ENCODE measurements around the gene LRBA. TPM values are rescaled to one million over a fixed set of nuclear protein-coding genes. Genes with fewer than 3 reads are reported as not detected.

LRBA gene
- total RNA-seq, 1 experiment from 2014 or later, result 55.3 TPM

DNA sequence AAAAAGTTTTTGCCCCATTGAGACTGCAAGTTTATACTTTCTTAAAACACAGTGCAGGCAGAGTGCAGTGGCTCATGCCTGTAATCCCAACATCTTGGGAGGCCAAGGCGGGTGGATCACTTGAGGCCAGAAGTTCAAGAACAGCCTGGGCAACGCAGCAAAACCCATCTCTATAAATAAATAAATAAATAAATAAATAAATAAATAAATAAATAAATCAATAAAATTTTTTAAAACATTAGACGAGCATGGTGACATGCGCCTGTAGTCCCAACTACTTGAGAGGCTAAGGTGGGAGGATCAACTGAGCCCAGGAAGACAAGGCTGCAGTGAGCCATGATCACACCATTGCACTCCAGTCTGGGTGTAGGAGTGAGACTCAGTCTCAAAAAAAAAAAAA lies 213.3 kb downstream of the LRBA start:
- Mint-ChIP-seq H3K4me1 (no peaks in the 10 kb centered on the region), H3K27me3 (ENCODE audit: low read depth) (no peaks in the 10 kb centered on the region), H3K9me3 (no peaks in the 10 kb centered on the region), H3K4me3 (no peak overlapping the region), H3K36me3 (ENCODE audit: insufficient read depth in 1 of 3, low read depth in 3 of 3) (peaks cover 0 to 4% (median 0%) of the 10 kb centered on the region in 3 experiments; a peak in 2 of 7 replicates), H3K27ac (no peak overlapping the region)
- H3K79me1 ChIP-seq (ENCODE audit: insufficient read depth, low read depth, low read length, poor library complexity, severe bottlenecking), result no peaks in the 10 kb centered on the region
- no peak overlapping the region for H2BK15ac ChIP-seq (ENCODE audit: low read depth, low read length)
- no peak overlapping the region for H3T11ph ChIP-seq (ENCODE audit: low read length)
- H2BK20ac ChIP-seq (ENCODE audit: low read depth, low read length, poor library complexity, severe bottlenecking), result no peak overlapping the region
- no peak overlapping the region for H4K91ac ChIP-seq (ENCODE audit: insufficient read length, low read depth, low read length)
- no peaks in the 10 kb centered on the region for H4K20me1 ChIP-seq (ENCODE audit: control insufficient read depth, insufficient read depth, insufficient read length)
- no peaks in the 10 kb centered on the region for H3K27me3 ChIP-seq (ENCODE audit: insufficient read depth, low read length)
- H3K4me2 ChIP-seq (ENCODE audit: insufficient read depth, insufficient read length, low read length), result no peak overlapping the region
- TF ChIP-seq, protein P1, sequence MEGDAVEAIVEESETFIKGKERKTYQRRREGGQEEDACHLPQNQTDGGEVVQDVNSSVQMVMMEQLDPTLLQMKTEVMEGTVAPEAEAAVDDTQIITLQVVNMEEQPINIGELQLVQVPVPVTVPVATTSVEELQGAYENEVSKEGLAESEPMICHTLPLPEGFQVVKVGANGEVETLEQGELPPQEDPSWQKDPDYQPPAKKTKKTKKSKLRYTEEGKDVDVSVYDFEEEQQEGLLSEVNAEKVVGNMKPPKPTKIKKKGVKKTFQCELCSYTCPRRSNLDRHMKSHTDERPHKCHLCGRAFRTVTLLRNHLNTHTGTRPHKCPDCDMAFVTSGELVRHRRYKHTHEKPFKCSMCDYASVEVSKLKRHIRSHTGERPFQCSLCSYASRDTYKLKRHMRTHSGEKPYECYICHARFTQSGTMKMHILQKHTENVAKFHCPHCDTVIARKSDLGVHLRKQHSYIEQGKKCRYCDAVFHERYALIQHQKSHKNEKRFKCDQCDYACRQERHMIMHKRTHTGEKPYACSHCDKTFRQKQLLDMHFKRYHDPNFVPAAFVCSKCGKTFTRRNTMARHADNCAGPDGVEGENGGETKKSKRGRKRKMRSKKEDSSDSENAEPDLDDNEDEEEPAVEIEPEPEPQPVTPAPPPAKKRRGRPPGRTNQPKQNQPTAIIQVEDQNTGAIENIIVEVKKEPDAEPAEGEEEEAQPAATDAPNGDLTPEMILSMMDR (conservative IDR thresholded peaks at IDR 0.05), result no peak
- no peak overlapping the region for H2AFZ ChIP-seq (ENCODE audit: low read length)
- H3K56ac ChIP-seq (ENCODE audit: insufficient read length, low read depth, low read length), result no peak overlapping the region
- no peak overlapping the region for H3K23ac ChIP-seq (ENCODE audit: insufficient read length, low read depth, low read length)
- H3K9ac ChIP-seq (ENCODE audit: extremely low read depth, insufficient read length, low read length), result no peak overlapping the region
- H4K5ac ChIP-seq (ENCODE audit: insufficient read length, low read depth, low read length), result no peak overlapping the region
- H3K9me3 ChIP-seq (ENCODE audit: control insufficient read depth, low read depth, low read length), result no peaks in the 10 kb centered on the region
- H3K23me2 ChIP-seq (ENCODE audit: insufficient read length, low read depth, low read length, poor library complexity, severe bottlenecking), result no peaks in the 10 kb centered on the region
- H3K4ac ChIP-seq (ENCODE audit: low read depth, low read length), result no peak overlapping the region
- H3K79me2 ChIP-seq (ENCODE audit: insufficient read depth, low read length), result no peaks in the 10 kb centered on the region
- H4K8ac ChIP-seq (replicated peaks; ENCODE audit: insufficient read length, low read depth, low read length), result no peak overlapping the region
- no peak overlapping the region for H2BK120ac ChIP-seq (ENCODE audit: low read depth, low read length, poor library complexity, severe bottlenecking)
- H3K14ac ChIP-seq (ENCODE audit: insufficient read depth, low read length), result no peak overlapping the region
- H3K27ac ChIP-seq (ENCODE audit: insufficient read length, low read depth, low read length), result no peak overlapping the region
- DNase-seq, result no peak
- no peak overlapping the region for H3K18ac ChIP-seq (ENCODE audit: insufficient read length, low read depth, low read length)
- H3K4me1 ChIP-seq (ENCODE audit: insufficient read depth, low read length), result no peaks in the 10 kb centered on the region
- H2BK12ac ChIP-seq (ENCODE audit: insufficient read length, low read depth, low read length), result no peak overlapping the region
- no CpG with 5 or more reads among the region's 4 CpGs for WGBS (ENCODE audit: extremely low coverage, insufficient read length, low lambda C conversion rate)
- H2BK5ac ChIP-seq (ENCODE audit: insufficient read length, low read length), result no peak overlapping the region
- no peak overlapping the region for H2AK5ac ChIP-seq (ENCODE audit: insufficient read length, low read length)
